NCI-H345 treated with DMSO at 0.1 percent for 48 hours (cell line): Measurements from ENCODE around the gene C16orf90.
"Not testable (repeated sequence)": the region's sequence is repeated elsewhere in the genome, so short reads cannot be mapped to it uniquely, and the experiment has no call there.

Experiments used
- DNase-seq: peaks from one replicate; lab custom pipeline; 2025; ENCODE audit not compliant: unreplicated experiment; lab: John Stamatoyannopoulos, UW

C16orf90 gene

GRCh38 chr16:3513892-3514583, 18.7 kb upstream of the C16orf90 start:
- DNase-seq = peak; percentile 3

GRCh38 chr16:3511286-3512180, 16.2 kb upstream of the C16orf90 start:
- no peak for DNase-seq

GRCh38 chr16:3510416-3510815, 15.1 kb upstream of the C16orf90 start:
- no peak for DNase-seq

GRCh38 chr16:3509470-3509928, 14.2 kb upstream of the C16orf90 start:
- no peak for DNase-seq

- DNase-seq = no peak
Measured at GRCh38 chr16:3508736-3509135, 13.4 kb upstream of the C16orf90 start.

- no peak for DNase-seq
Measured at GRCh38 chr16:3503523-3503922, 8.2 kb upstream of the C16orf90 start.

- DNase-seq = peak; percentile 89
Measured at GRCh38 chr16:3501783-3502400, 6.6 kb upstream of the C16orf90 start.

- DNase-seq = not testable (repeated sequence)
Measured at GRCh38 chr16:3501412-3501761, 6.1 kb upstream of the C16orf90 start.

- DNase-seq = no peak
Measured at GRCh38 chr16:3498988-3499387, 3.7 kb upstream of the C16orf90 start.

GRCh38 chr16:3497771-3498170, 2.5 kb upstream of the C16orf90 start:
- DNase-seq = no peak

- DNase-seq = no peak
Measured at GRCh38 chr16:3496386-3496785, 1.1 kb upstream of the C16orf90 start.

- DNase-seq = no peak
Measured at GRCh38 chr16:3494386-3494973, 809 bp downstream of the C16orf90 start.

- DNase-seq = no peak
Measured at GRCh38 chr16:3492356-3492755, 2.9 kb downstream of the C16orf90 start.

- peak; percentile 24 for DNase-seq
Measured at GRCh38 chr16:3490911-3491629, 4.2 kb downstream of the C16orf90 start.

- no peak for DNase-seq
Measured at GRCh38 chr16:3488801-3489200, 6.5 kb downstream of the C16orf90 start.

GRCh38 chr16:3487521-3488410, 7.5 kb downstream of the C16orf90 start:
- DNase-seq = no peak

- no peak for DNase-seq
Measured at GRCh38 chr16:3486506-3487215, 8.6 kb downstream of the C16orf90 start.

- DNase-seq = no peak
Measured at GRCh38 chr16:3485821-3486505, 9.3 kb downstream of the C16orf90 start.
